Left lung (tissue), 10 donors: Measurements from ENCODE around the gene TBC1D14. TPM values are rescaled to one million over a fixed set of nuclear protein-coding genes. Genes with fewer than 3 reads are reported as not detected.

Experiments
- ATAC-seq: fragments of 200-7000 bp; cut with Tn5 transposase; one replicate; pipeline ENCODE4 v1.9.1; 2020; ENCODE audit warnings: moderate library complexity
- DNase-seq, 4 donors: peaks; one replicate each; pipeline ENCODE4 v3.0.0-alpha.2; 2013 to 2020
- H3K27ac ChIP-seq, 2 donors: fragments of 200-600 bp; sonication (generic) in 1 of 2; one replicate each; pipeline versions ENCODE4 v1.5.0 to v1.8.0; 2020 to 2021
- H3K27me3 ChIP-seq, 2 donors: fragments of 200-600 bp; sonication (generic) in 1 of 2; one replicate each; pipeline versions ENCODE4 v1.5.0 to v1.8.0; 2020 to 2021
- H3K36me3 ChIP-seq, 2 donors: fragments of 200-600 bp; sonication (generic) in 1 of 2; one replicate each; pipeline versions ENCODE4 v1.5.0 to v1.8.0; 2020 to 2021
- H3K4me1 ChIP-seq, 2 donors: fragments of 200-600 bp; one replicate each; pipeline ENCODE4 v1.8.0; 2021
- H3K4me3 ChIP-seq, 2 donors: fragments of 200-600 bp; sonication (generic) in 1 of 2; one replicate each; pipeline versions ENCODE4 v1.5.0 to v1.8.0; 2020 to 2021; ENCODE audit warnings: mild to moderate bottlenecking in 1 of 2
- H3K9me3 ChIP-seq, 2 donors: fragments of 200-600 bp; sonication (generic) in 1 of 2; one replicate each; pipeline versions ENCODE4 v1.5.0 to v1.8.0; 2020 to 2021
- CTCF ChIP-seq, 2 donors: fragments of 200-600 bp; sonication (generic) in 1 of 2; IDR thresholded peaks; one replicate each; pipeline versions ENCODE4 v1.5.0 to v1.8.0; 2021; ENCODE audit warnings: antibody characterized with exemption in 2 of 2
- intact Hi-C, 2 donors: fragments of 100-400 bp; cut with DNase I; formaldehyde crosslinking; loops; one replicate each; pipeline versions ENCODE4 v1.11.2 to v1.14.2; 2022
- polyA plus RNA-seq, 6 donors: library from polyadenylated mRNA; unstranded; fragments of 120-200 nt; gene quantifications; one replicate each; pipeline ENCODE4 v1.2.1, GENCODE V29; 2013; ENCODE audit not compliant: insufficient read length in 6 of 6
- total RNA-seq, 2 donors: library from RNA; stranded (reverse); fragmentation: NEBNext Ultra II Directional; extraction: Animal tissue kit (Norgen Biotek cat#: 25700); gene quantifications; one replicate each; pipeline ENCODE4 v1.2.1, GENCODE V29; 2021
- donor health status: DM: no; HTN: yes; CAD: no.
- donor health status: DM: no; HTN: no; CAD: no.

The TBC1D14 gene
- total and polyA plus RNA-seq, 8 donors, result 39.2 to 73.4 (median 45.1) TPM

GRCh38 chr4:6894528-6895498 is 14.8 kb upstream of the TBC1D14 start:
- H3K27me3 ChIP-seq, result no peaks in the 10 kb centered on the region
- H3K36me3 ChIP-seq, result no peaks in the 10 kb centered on the region
- no peak overlapping the region for H3K4me3 ChIP-seq
- peaks cover 11 to 54% of the 10 kb centered on the region in 2 donors for H3K4me1 ChIP-seq
- no peak overlapping the region for H3K27ac ChIP-seq
- no peak for ATAC-seq
- peak in 2 of 4 donors; percentile 30 to 46 for DNase-seq
- intact Hi-C loops, result no loop called here
- no peak for TF ChIP-seq CTCF (IDR thresholded peaks at IDR 0.05)
- peaks cover 0 to 9% of the 10 kb centered on the region in 2 donors for H3K9me3 ChIP-seq

- H3K4me1 ChIP-seq, result peaks cover 11 to 52% of the 10 kb centered on the region in 2 donors
- DNase-seq (no peak), ATAC-seq (no peak)
- no peak overlapping the region for H3K27ac ChIP-seq
- H3K27me3 ChIP-seq, result no peaks in the 10 kb centered on the region
- peaks cover 0 to under 1% of the 10 kb centered on the region in 2 donors for H3K9me3 ChIP-seq
- no peak for TF ChIP-seq CTCF (IDR thresholded peaks at IDR 0.05)
- intact Hi-C loops, result no loop called here
- H3K36me3 ChIP-seq, result no peaks in the 10 kb centered on the region
- no peak overlapping the region for H3K4me3 ChIP-seq
These were observed 13.6 kb upstream of the TBC1D14 start for GRCh38 chr4:6896035-6896434.

- Histone ChIP-seq H3K27ac (peak overlapping the region in 1 of 2 donors; percentile 5), H3K4me1 (peaks cover 0 to 26% of the 10 kb centered on the region in 2 donors), H3K27me3 (peaks cover 0 to 10% of the 10 kb centered on the region in 2 donors), H3K4me3 (no peak overlapping the region), H3K9me3 (no peaks in the 10 kb centered on the region), H3K36me3 (no peaks in the 10 kb centered on the region)
- DNase-seq (no peak), ATAC-seq (no peak)
- intact Hi-C loops, result no loop called here
- no peak for TF ChIP-seq CTCF (IDR thresholded peaks at IDR 0.05)
These were observed 10.9 kb upstream of the TBC1D14 start for GRCh38 chr4:6898763-6899162.

- no peaks in the 10 kb centered on the region for H3K9me3 ChIP-seq
- H3K36me3 ChIP-seq, result no peaks in the 10 kb centered on the region
- DNase-seq, result peak in 2 of 4 donors; percentile 20 to 37
- no peak overlapping the region for H3K4me3 ChIP-seq
- no peak overlapping the region for H3K27ac ChIP-seq
- peaks cover 0 to 10% of the 10 kb centered on the region in 2 donors for H3K27me3 ChIP-seq
- peaks cover 0 to 14% of the 10 kb centered on the region in 2 donors for H3K4me1 ChIP-seq
- no peak for TF ChIP-seq CTCF (IDR thresholded peaks at IDR 0.05)
- intact Hi-C loops, result loop anchor here in 1 of 2 donors (10.0 kb wide), 2 partner anchors 95 to 175 kb away; no protein-coding TSS in a partner anchor
- ATAC-seq, result no peak
These were observed 9.3 kb upstream of the TBC1D14 start for GRCh38 chr4:6900181-6900812.

- Histone ChIP-seq H3K27ac (no peak overlapping the region), H3K4me3 (no peak overlapping the region), H3K4me1 (peaks cover 0 to 14% of the 10 kb centered on the region in 2 donors), H3K9me3 (no peaks in the 10 kb centered on the region), H3K36me3 (no peaks in the 10 kb centered on the region), H3K27me3 (peaks cover 0 to 10% of the 10 kb centered on the region in 2 donors)
- intact Hi-C loops, result loop anchor here in 1 of 2 donors (10.0 kb wide), 2 partner anchors 94 to 174 kb away; no protein-coding TSS in a partner anchor
- ATAC-seq, result no peak
- TF ChIP-seq CTCF (IDR thresholded peaks at IDR 0.05), result no peak
- DNase-seq, result peak in 1 of 4 donors; percentile 27
These were observed 8.7 kb upstream of the TBC1D14 start for GRCh38 chr4:6900956-6901355.
